Hepatocyte (in vitro differentiated cells): ENCODE data around the gene POLR2F. TPM values are rescaled to one million over a fixed set of nuclear protein-coding genes. Genes with fewer than 3 reads are reported as not detected.
"Not testable (repeated sequence)": the region's sequence is repeated elsewhere in the genome, so short reads cannot be mapped to it uniquely, and the experiment has no call there.

Source experiments
- DNase-seq: peaks from one replicate; pipeline ENCODE4 v3.0.0-alpha.2; 2016; ENCODE audit warnings: low spot score
- H2AFZ ChIP-seq: fragments of 200-600 bp; sonication (generic); 2 replicates; pipeline ENCODE4 v1.6.0; 2016; ENCODE audit warnings: antibody characterized with exemption, mild to moderate bottlenecking
- H3K27ac ChIP-seq: fragments of 200-600 bp; sonication (generic); 2 replicates; pipeline ENCODE4 v1.5.1; 2016; ENCODE audit warnings: mild to moderate bottlenecking
- H3K27me3 ChIP-seq: fragments of 200-600 bp; sonication (generic); 2 replicates; pipeline ENCODE4 v1.6.1; 2016
- H3K36me3 ChIP-seq: fragments of 200-600 bp; sonication (generic); replicated peaks from 2 replicates; pipeline ENCODE4 v1.5.1; 2016; ENCODE audit warnings: low read depth; ENCODE audit not compliant: insufficient read depth
- H3K4me1 ChIP-seq: fragments of 200-600 bp; sonication (generic); 2 replicates; pipeline ENCODE4 v1.5.1; 2016; ENCODE audit warnings: mild to moderate bottlenecking, moderate library complexity; ENCODE audit not compliant: insufficient read depth
- H3K4me2 ChIP-seq: fragments of 200-600 bp; sonication (generic); 2 replicates; pipeline ENCODE4 v1.6.0; 2016
- H3K4me3 ChIP-seq: fragments of 200-600 bp; sonication (generic); 2 replicates; pipeline ENCODE4 v1.5.1; 2016; ENCODE audit warnings: mild to moderate bottlenecking
- H3K79me2 ChIP-seq: fragments of 200-600 bp; sonication (generic); 2 replicates; pipeline ENCODE4 v1.6.0; 2017; ENCODE audit warnings: mild to moderate bottlenecking
- H3K9me2 ChIP-seq: fragments of 200-600 bp; sonication (generic); replicated peaks from 2 replicates; pipeline ENCODE4 v1.6.0; 2017; ENCODE audit warnings: mild to moderate bottlenecking; ENCODE audit not compliant: insufficient read depth
- H3K9me3 ChIP-seq: fragments of 200-600 bp; sonication (generic); 2 replicates; pipeline ENCODE4 v1.5.1; 2016; ENCODE audit warnings: low read depth, mild to moderate bottlenecking
- H4K20me1 ChIP-seq: fragments of 200-600 bp; sonication (generic); 2 replicates; pipeline ENCODE4 v1.6.0; 2016; ENCODE audit warnings: mild to moderate bottlenecking; ENCODE audit not compliant: insufficient read depth, poor library complexity, severe bottlenecking
- CTCF ChIP-seq: fragments of 200-600 bp; sonication (generic); IDR thresholded peaks from 2 replicates; pipeline ENCODE4 v1.5.1; 2016; ENCODE audit warnings: antibody characterized with exemption, mild to moderate bottlenecking; ENCODE audit not compliant: poor library complexity
- EZH2 ChIP-seq: fragments of 200-600 bp; sonication (generic); IDR thresholded peaks from 2 replicates; pipeline ENCODE4 v1.6.1; 2016; ENCODE audit warnings: antibody characterized with exemption, mild to moderate bottlenecking, borderline replicate concordance
- EZH2phosphoT487 ChIP-seq: fragments of 200-600 bp; sonication (generic); IDR thresholded peaks from one replicate; pipeline ENCODE4 v1.6.1; 2018; ENCODE audit warnings: antibody characterized with exemption, mild to moderate bottlenecking, low read depth, moderate library complexity; ENCODE audit not compliant: unreplicated experiment, severe bottlenecking
- WGBS: methylation state at CpG from one replicate; pipeline ENCODE4 v1.1.6; 2016; ENCODE audit warnings: low lambda C conversion rate; ENCODE audit errors: missing lambda C conversion rate; 5-methylcytosine and 5-hydroxymethylcytosine counted together
- polyA plus RNA-seq: library from polyadenylated mRNA; unstranded; fragments of >200 nt; fragmentation: Nextera tagmentation; extraction: Ambion mirVana; gene quantifications from 2 replicates; pipeline ENCODE4 v1.2.1, GENCODE V29; 2016
- total RNA-seq: library from RNA; depleted of rRNA; stranded (reverse); fragments of >200 nt; gene quantifications from 2 replicates; pipeline ENCODE4 v1.2.3, GENCODE V29; 2014

The POLR2F gene
- total and polyA plus RNA-seq, 2 experiments from 2014 or later = 59.4 to 119 TPM

GRCh38 chr22:37951305-37951704 lies 2.2 kb upstream of the POLR2F start:
- no peak for DNase-seq
- H3K4me3 ChIP-seq = no peak overlapping the region
- WGBS = 57% methylated on average over 8 of the region's 8 CpGs
- H3K27ac ChIP-seq = no peak overlapping the region
- no peak for TF ChIP-seq CTCF
- TF ChIP-seq EZH2phosphoT487 = no peak
- TF ChIP-seq EZH2 = no peak
- peaks cover 26% of the 10 kb centered on the region for H3K79me2 ChIP-seq
- H2AFZ ChIP-seq = no peak overlapping the region
- H3K9me3 ChIP-seq = no peaks in the 10 kb centered on the region
- no peaks in the 10 kb centered on the region for H3K9me2 ChIP-seq
- H3K4me2 ChIP-seq = no peak overlapping the region
- H4K20me1 ChIP-seq = no peaks in the 10 kb centered on the region
- H3K4me1 ChIP-seq = peaks cover 14% of the 10 kb centered on the region
- no peaks in the 10 kb centered on the region for H3K36me3 ChIP-seq
- H3K27me3 ChIP-seq = no peaks in the 10 kb centered on the region

- H3K9me2 ChIP-seq, H3K27ac ChIP-seq: not testable (repeated sequence)
Measured at GRCh38 chr22:37952629-37953028, 870 bp upstream of the POLR2F start.

GRCh38 chr22:37953062-37953436 lies 450 bp upstream of the POLR2F start:
- TF ChIP-seq EZH2 (no peak), EZH2phosphoT487 (no peak), CTCF (no peak)
- H3K4me1 ChIP-seq = peaks cover 14% of the 10 kb centered on the region
- no peak for DNase-seq
- peaks cover 30% of the 10 kb centered on the region for H3K79me2 ChIP-seq
- 10% methylated on average over 13 of the region's 13 CpGs for WGBS
- no peak overlapping the region for H3K27ac ChIP-seq
- no peaks in the 10 kb centered on the region for H3K9me3 ChIP-seq
- peak overlapping the region; percentile 72 for H2AFZ ChIP-seq
- H4K20me1 ChIP-seq = no peaks in the 10 kb centered on the region
- no peaks in the 10 kb centered on the region for H3K36me3 ChIP-seq
- peak overlapping the region; percentile 93 for H3K4me2 ChIP-seq
- H3K4me3 ChIP-seq = peak overlapping the region; percentile 37
- H3K27me3 ChIP-seq = no peaks in the 10 kb centered on the region
- H3K9me2 ChIP-seq = no peaks in the 10 kb centered on the region

More at GRCh38 chr22:37952629-37953028, 870 bp upstream of the POLR2F start:
- peaks cover 30% of the 10 kb centered on the region for H3K79me2 ChIP-seq
- WGBS = 33% methylated on average over 20 of the region's 20 CpGs
- not testable (repeated sequence) for H4K20me1 ChIP-seq, H3K9me3 ChIP-seq, H3K36me3 ChIP-seq, DNase-seq, H3K27me3 ChIP-seq
- peak overlapping the region; percentile 72 for H2AFZ ChIP-seq
- peak overlapping the region; percentile 37 for H3K4me3 ChIP-seq
- peak overlapping the region; percentile 93 for H3K4me2 ChIP-seq
- H3K4me1 ChIP-seq = peaks cover 14% of the 10 kb centered on the region

GRCh38 chr22:37954686-37955085 lies 1.2 kb downstream of the POLR2F start:
- Histone ChIP-seq H2AFZ (no peak overlapping the region), H3K27ac (no peak overlapping the region), H3K27me3 (no peaks in the 10 kb centered on the region), H3K9me3 (no peaks in the 10 kb centered on the region), H3K79me2 (peaks cover 30% of the 10 kb centered on the region), H3K4me1 (peaks cover 14% of the 10 kb centered on the region), H3K9me2 (no peaks in the 10 kb centered on the region), H3K4me3 (no peak overlapping the region), H3K4me2 (peak overlapping the region; percentile 89), H3K36me3 (no peaks in the 10 kb centered on the region), H4K20me1 (no peaks in the 10 kb centered on the region)
- no peak for DNase-seq
- WGBS = 79% methylated on average over 4 of the region's 4 CpGs
- TF ChIP-seq EZH2phosphoT487 (no peak), CTCF (no peak), EZH2 (no peak)

- not testable (repeated sequence) for H3K4me2 ChIP-seq, H3K36me3 ChIP-seq, H3K27me3 ChIP-seq, H3K9me3 ChIP-seq, H3K4me3 ChIP-seq, H2AFZ ChIP-seq, H3K27ac ChIP-seq, H4K20me1 ChIP-seq, DNase-seq, H3K9me2 ChIP-seq
- H3K79me2 ChIP-seq = peaks cover 30% of the 10 kb centered on the region
- WGBS = 83% methylated on average over 14 of the region's 15 CpGs
- H3K4me1 ChIP-seq = peaks cover 14% of the 10 kb centered on the region
Measured at GRCh38 chr22:37955825-37956397, 2.4 kb downstream of the POLR2F start.
